Activated T-helper 1 cell treated with Interleukin-2 at 50 U/mL for 16 hours (primary cell): ENCODE measurements around the gene NOS1AP.
"Not testable (repeated sequence)": the region's sequence is repeated elsewhere in the genome, so short reads cannot be mapped to it uniquely, and the experiment has no call there.

Experiments
- DNase-seq: peaks from one replicate; pipeline ENCODE4 v3.0.0-alpha.2; 2020; ENCODE audit warnings: low read depth

The NOS1AP gene

DNA sequence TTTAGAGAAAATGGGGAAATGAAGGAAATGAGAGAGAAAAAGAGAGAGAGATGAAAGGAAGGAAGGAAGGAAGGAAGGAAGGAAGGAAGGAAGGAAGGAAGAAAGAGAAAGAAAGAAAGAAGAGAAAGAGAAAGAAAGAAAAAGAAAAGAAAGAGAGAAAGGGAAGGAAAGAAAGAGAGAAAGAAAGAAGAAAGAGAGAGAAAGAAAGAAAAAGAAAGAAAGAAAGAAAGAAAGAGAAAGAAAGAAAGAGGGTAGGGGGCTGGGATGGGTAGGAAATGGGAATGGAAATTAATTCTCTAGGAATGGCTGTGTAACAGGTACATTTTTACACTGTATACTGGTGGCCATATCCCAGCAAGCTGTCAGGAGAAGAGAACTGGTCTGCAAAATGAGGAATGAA, 346.7 kb downstream of the NOS1AP start:
- DNase-seq = no peak

DNA sequence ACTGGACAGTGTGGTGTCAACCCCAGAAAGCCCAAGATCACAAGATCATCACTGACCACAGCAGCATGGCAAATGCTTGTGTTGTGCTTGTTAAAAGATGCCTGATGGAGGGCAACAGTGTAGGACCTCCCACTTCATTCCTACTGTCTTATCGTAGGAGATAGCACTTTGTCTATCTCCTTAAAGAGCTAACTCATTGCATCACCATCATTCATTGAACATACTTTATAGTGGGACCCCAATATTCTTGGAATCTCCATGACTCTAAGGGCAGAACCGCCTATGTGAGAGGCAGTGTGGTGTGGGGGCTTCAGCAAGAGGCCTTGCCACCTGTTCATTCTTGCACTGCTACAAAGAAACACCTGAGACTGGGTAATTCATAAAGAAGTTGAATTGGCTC, 347.4 kb downstream of the NOS1AP start:
- DNase-seq = no peak

DNA sequence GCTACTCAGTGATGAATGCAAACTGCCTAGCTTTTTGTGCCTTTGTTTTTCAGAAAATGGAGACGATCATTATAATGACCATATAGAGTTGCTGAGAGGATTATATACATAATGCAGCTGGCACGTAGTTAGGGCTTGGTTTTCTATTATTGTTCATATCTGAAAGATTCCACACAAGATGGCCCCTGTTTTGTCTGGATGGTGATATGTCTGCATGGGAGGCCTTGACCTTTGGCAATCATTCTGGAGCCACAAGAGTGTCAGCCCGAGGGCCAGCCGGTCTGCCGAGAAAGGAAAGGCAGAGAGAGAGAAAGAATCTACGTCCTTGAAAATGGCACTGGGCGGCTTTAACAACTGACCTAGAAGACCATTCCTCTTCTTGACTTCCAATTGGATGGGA, 348.2 kb downstream of the NOS1AP start:
- DNase-seq = no peak

DNA sequence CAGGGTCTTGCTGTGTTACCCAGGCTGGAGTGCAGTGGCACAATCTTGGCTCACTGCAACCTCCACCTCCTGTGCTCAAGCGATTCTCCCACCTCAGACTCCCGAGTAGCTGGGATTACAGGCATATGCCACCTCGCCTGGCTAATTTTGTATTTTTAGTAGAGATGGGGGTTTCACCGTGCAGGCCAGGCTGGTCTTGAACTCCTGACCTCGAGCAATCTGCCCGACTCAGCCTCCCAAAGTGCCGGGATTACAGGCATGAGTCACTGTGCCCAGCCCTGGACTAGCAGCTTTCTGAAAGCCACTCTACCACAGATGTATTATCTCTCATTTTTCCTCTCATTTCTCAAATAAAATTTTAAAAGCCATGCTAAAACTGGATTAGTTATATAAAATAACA, 349.1 kb downstream of the NOS1AP start:
- DNase-seq = not testable (repeated sequence)

DNA sequence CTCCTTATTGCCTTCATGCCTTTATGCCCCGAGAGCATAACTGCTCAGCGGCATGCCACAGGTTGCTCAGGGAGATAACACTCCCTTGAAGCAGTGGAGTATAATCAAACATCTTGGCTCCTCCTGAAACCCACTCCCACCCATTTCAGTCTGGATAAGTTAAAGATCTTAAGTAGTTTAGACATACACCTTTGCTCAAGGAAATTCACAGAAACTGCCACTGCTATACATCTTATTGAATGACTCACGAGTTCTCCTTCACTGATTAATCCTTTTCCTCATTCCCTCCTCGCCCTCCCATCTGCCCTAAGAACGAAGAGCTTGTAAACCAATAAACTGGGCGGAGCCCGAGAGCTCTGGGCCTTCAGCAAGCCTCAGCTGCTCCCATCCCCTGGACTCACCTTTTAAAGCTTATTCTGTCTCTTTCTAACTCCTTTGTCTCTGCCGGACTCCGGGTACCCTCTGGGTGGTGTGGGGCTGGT, 350.0 kb downstream of the NOS1AP start:
- DNase-seq = not testable (repeated sequence)
